Astrocyte (in vitro differentiated cells and primary cell): Measurements from ENCODE around the gene MAGI1. TPM values are rescaled to one million over a fixed set of nuclear protein-coding genes. Genes with fewer than 3 reads are reported as not detected.

ENCODE experiments used
- DNase-seq: peaks from one replicate; pipeline ENCODE4 v3.0.0-alpha.2; 2010; ENCODE audit warnings: low read depth
- FAIRE-seq: peaks from 2 replicates; lab custom pipeline; 2011; peaks lifted over from hg19 to GRCh38; lab: Jason Lieb, UNC
- H2AFZ ChIP-seq: 2 replicates; pipeline ENCODE4 v1.6.0; 2012; ENCODE audit warnings: low read depth, low read length, inconsistent platforms
- H3K27ac ChIP-seq: 2 replicates; pipeline ENCODE4 v1.5.1; 2011; ENCODE audit warnings: low read depth, low read length, inconsistent platforms
- H3K27me3 ChIP-seq: 2 replicates; pipeline ENCODE4 v1.6.0; 2011; ENCODE audit warnings: low read length, inconsistent platforms; ENCODE audit not compliant: insufficient read depth
- H3K36me3 ChIP-seq: 2 replicates; pipeline ENCODE4 v1.5.1; 2011; ENCODE audit warnings: low read length, inconsistent platforms; ENCODE audit not compliant: insufficient read depth
- H3K4me1 ChIP-seq: 2 replicates; pipeline ENCODE4 v1.5.1; 2011; ENCODE audit warnings: low read length, inconsistent platforms; ENCODE audit not compliant: insufficient read depth
- H3K4me2 ChIP-seq: 2 replicates; pipeline ENCODE4 v1.6.0; 2012; ENCODE audit warnings: low read length, inconsistent platforms
- H3K4me3 ChIP-seq: 2 replicates; pipeline ENCODE4 v1.5.1; 2011; ENCODE audit warnings: low read depth, mild to moderate bottlenecking, low read length, inconsistent platforms; ENCODE audit not compliant: insufficient read depth
- H3K79me2 ChIP-seq: 2 replicates; pipeline ENCODE4 v1.6.0; 2012; ENCODE audit warnings: mild to moderate bottlenecking, low read length, inconsistent platforms; ENCODE audit not compliant: insufficient read depth
- H3K9ac ChIP-seq: 2 replicates; pipeline ENCODE4 v1.6.0; 2012; ENCODE audit warnings: mild to moderate bottlenecking, low read length, inconsistent platforms
- H3K9me3 ChIP-seq: 2 replicates; pipeline ENCODE4 v1.5.1; 2012; ENCODE audit warnings: low read depth, mild to moderate bottlenecking, low read length, inconsistent platforms; ENCODE audit not compliant: insufficient read depth
- H4K20me1 ChIP-seq: 2 replicates; pipeline ENCODE4 v1.6.0; 2012; ENCODE audit warnings: low read length, inconsistent platforms; ENCODE audit not compliant: insufficient read depth
- H3K27ac Mint-ChIP-seq: one replicate; pipeline ENCODE4 v1.8.0; 2021; ENCODE audit warnings: mild to moderate bottlenecking, mixed read lengths; ENCODE audit not compliant: unreplicated experiment
- H3K27me3 Mint-ChIP-seq: one replicate; pipeline ENCODE4 v1.8.0; 2021; ENCODE audit warnings: low read depth, mixed read lengths; ENCODE audit not compliant: unreplicated experiment
- H3K36me3 Mint-ChIP-seq: one replicate; pipeline ENCODE4 v1.8.0; 2021; ENCODE audit warnings: low read depth, mixed read lengths; ENCODE audit not compliant: unreplicated experiment
- H3K4me1 Mint-ChIP-seq: one replicate; pipeline ENCODE4 v1.8.0; 2021; ENCODE audit warnings: low read depth, mixed read lengths; ENCODE audit not compliant: unreplicated experiment
- H3K4me3 Mint-ChIP-seq: one replicate; pipeline ENCODE4 v1.8.0; 2021; ENCODE audit warnings: mild to moderate bottlenecking, moderate library complexity, mixed read lengths; ENCODE audit not compliant: unreplicated experiment
- H3K9me3 Mint-ChIP-seq: one replicate; pipeline ENCODE4 v1.8.0; 2021; ENCODE audit warnings: mild to moderate bottlenecking, mixed read lengths; ENCODE audit not compliant: unreplicated experiment
- CTCF ChIP-seq: IDR thresholded peaks from 2 replicates; pipeline ENCODE4 v1.5.1; 2011; ENCODE audit warnings: low read depth, mild to moderate bottlenecking, inconsistent platforms, low read length, moderate library complexity; ENCODE audit not compliant: insufficient read depth
- EZH2 ChIP-seq: IDR thresholded peaks from 2 replicates; pipeline ENCODE4 v1.6.1; 2012; ENCODE audit warnings: mild to moderate bottlenecking, low read length, inconsistent platforms; ENCODE audit not compliant: insufficient read depth
- total RNA-seq: library from RNA; stranded (reverse); gene quantifications from 2 replicates; pipeline ENCODE4 v1.2.1, GENCODE V29; 2021

The MAGI1 gene
- total RNA-seq, 1 donor from 2014 or later = 31.8 TPM

GRCh38 chr3:65869798-65870197 is 168.9 kb downstream of the MAGI1 start:
- peaks cover 6% of the 10 kb centered on the region for H3K36me3 Mint-ChIP-seq

DNA sequence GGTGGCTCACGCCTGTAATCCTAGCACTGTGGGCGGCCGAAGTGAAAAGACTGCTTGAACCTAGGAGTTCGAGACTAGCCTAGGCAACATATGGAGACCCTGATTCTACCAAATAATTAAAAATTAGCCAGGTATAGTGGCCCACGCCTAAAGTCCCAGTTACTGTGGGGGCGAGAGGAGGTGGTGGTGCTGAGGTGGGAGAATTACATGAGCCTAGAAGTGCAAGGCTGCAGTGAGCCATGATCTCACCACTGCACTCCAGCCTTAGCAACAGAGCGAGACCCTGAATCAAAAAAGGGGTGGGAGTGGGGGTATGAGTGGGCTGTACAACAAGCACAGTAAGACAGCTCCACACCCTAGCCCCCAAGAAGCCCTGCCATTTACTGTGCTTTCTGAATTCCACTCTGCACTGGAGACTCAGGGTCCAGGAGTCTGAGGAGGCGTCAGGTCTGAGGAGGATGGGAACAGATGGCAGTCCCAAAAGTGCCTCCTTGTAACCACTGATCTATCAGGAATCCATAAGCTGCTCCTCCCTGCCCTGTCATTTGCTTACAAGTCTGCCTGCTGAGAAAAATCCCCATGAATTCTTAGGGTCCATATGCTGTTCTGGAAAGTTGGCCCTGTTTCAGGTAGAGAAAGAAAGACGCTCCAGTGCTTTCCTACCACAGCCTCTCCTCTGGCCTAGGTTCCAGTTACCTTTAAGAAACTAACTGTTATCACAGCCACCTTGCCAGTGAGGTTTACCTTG is 171.1 kb downstream of the MAGI1 start:
- DNase-seq (no peak), FAIRE-seq (no peak)
- H3K36me3 ChIP-seq = no peaks in the 10 kb centered on the region
- no peak overlapping the region for H3K27ac ChIP-seq
- TF ChIP-seq CTCF (no peak), EZH2 (no peak)
- no peak overlapping the region for H2AFZ ChIP-seq
- no peaks in the 10 kb centered on the region for H3K79me2 ChIP-seq
- H3K9me3 Mint-ChIP-seq = no peaks in the 10 kb centered on the region
- no peaks in the 10 kb centered on the region for H3K27me3 Mint-ChIP-seq
- H3K9ac ChIP-seq = no peak overlapping the region
- H3K4me3 ChIP-seq = no peak overlapping the region
- no peaks in the 10 kb centered on the region for H3K9me3 ChIP-seq
- H3K4me2 ChIP-seq = no peak overlapping the region
- peaks cover 16% of the 10 kb centered on the region for H3K4me1 Mint-ChIP-seq
- H3K4me1 ChIP-seq = no peaks in the 10 kb centered on the region
- peaks cover 6% of the 10 kb centered on the region for H3K36me3 Mint-ChIP-seq
- no peak overlapping the region for H3K4me3 Mint-ChIP-seq
- peaks cover 26% of the 10 kb centered on the region for H4K20me1 ChIP-seq
- H3K27ac Mint-ChIP-seq = no peak overlapping the region
- no peaks in the 10 kb centered on the region for H3K27me3 ChIP-seq

More at GRCh38 chr3:65869798-65870197, 168.9 kb downstream of the MAGI1 start:
- Histone ChIP-seq H2AFZ (no peak overlapping the region), H3K4me2 (no peak overlapping the region), H3K4me1 (no peaks in the 10 kb centered on the region), H3K9ac (no peak overlapping the region), H3K36me3 (no peaks in the 10 kb centered on the region), H3K79me2 (no peaks in the 10 kb centered on the region), H3K9me3 (no peaks in the 10 kb centered on the region), H3K4me3 (no peak overlapping the region), H3K27ac (no peak overlapping the region), H4K20me1 (peaks cover 41% of the 10 kb centered on the region), H3K27me3 (no peaks in the 10 kb centered on the region)
- H3K27ac Mint-ChIP-seq = no peak overlapping the region
- H3K9me3 Mint-ChIP-seq = no peaks in the 10 kb centered on the region
- no peaks in the 10 kb centered on the region for H3K27me3 Mint-ChIP-seq
- H3K4me1 Mint-ChIP-seq = peaks cover 16% of the 10 kb centered on the region
- DNase-seq (no peak), FAIRE-seq (no peak)
- no peak overlapping the region for H3K4me3 Mint-ChIP-seq
- no peak for TF ChIP-seq CTCF
- TF ChIP-seq EZH2 = no peak

DNA sequence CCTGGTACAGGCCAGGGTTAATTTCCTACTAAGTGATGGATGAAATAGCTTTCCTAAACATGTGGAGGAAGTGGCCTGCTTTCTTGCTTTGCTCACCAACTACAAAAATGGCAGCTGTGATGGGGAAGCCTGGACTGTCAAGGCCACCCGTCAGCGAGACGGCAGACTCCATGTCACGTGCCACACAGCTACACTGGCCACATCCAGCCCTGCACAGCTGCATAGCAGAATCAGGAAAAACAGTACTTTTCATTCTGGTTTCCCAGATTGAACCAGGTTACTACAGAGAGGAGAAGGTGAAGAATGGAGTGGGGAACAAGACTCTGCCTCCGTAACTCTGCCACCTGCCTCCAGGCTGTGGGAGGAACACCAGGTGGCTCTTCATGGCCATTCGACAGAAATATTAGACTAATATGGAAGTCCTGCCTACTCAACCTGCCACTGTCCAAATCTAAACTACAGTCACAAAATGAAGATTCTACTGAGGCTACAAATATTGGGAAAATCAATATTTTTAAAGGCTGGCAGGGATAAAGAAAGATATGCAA is 174.3 kb downstream of the MAGI1 start:
- Histone ChIP-seq H3K27ac (no peak overlapping the region), H3K4me2 (no peak overlapping the region), H2AFZ (no peak overlapping the region), H4K20me1 (peaks cover 8% of the 10 kb centered on the region), H3K9ac (no peak overlapping the region), H3K27me3 (no peaks in the 10 kb centered on the region), H3K79me2 (no peaks in the 10 kb centered on the region), H3K9me3 (no peaks in the 10 kb centered on the region), H3K4me1 (no peaks in the 10 kb centered on the region), H3K36me3 (no peaks in the 10 kb centered on the region), H3K4me3 (no peak overlapping the region)
- H3K27ac Mint-ChIP-seq = no peak overlapping the region
- no peak for DNase-seq
- peaks cover 5% of the 10 kb centered on the region for H3K36me3 Mint-ChIP-seq
- no peak overlapping the region for H3K4me3 Mint-ChIP-seq
- no peak for TF ChIP-seq CTCF
- TF ChIP-seq EZH2 = no peak
- FAIRE-seq = no peak
- peaks cover 7% of the 10 kb centered on the region for H3K4me1 Mint-ChIP-seq
- H3K9me3 Mint-ChIP-seq = no peaks in the 10 kb centered on the region
- H3K27me3 Mint-ChIP-seq = no peaks in the 10 kb centered on the region
